Tibial nerve (tissue), 4 donors: ENCODE data around the gene PSEN2. TPM values are rescaled to one million over a fixed set of nuclear protein-coding genes. Genes with fewer than 3 reads are reported as not detected.

ENCODE experiments used
- DNase-seq, 2 donors: peaks; one replicate each; pipeline ENCODE4 v3.0.0-alpha.2; 2019; ENCODE audit warnings: low spot score in 2 of 2
- H3K27ac ChIP-seq, 4 donors: fragments of 200-600 bp; sonication (generic) in 3 of 4; one replicate each; pipeline ENCODE4 v1.5.1; 2017 to 2019; ENCODE audit warnings: mild to moderate bottlenecking in 1 of 4
- H3K27me3 ChIP-seq, 2 donors: fragments of 200-600 bp; sonication (generic) in 1 of 2; one replicate each; pipeline versions ENCODE4 v1.5.1 to v1.6.0; 2017 to 2019
- H3K36me3 ChIP-seq, 3 donors: fragments of 200-600 bp; sonication (generic); one replicate each; pipeline ENCODE4 v1.5.1; 2018 to 2019
- H3K4me1 ChIP-seq, 4 donors: fragments of 200-600 bp; sonication (generic) in 3 of 4; one replicate each; pipeline ENCODE4 v1.5.1; 2017 to 2019
- H3K4me3 ChIP-seq, 4 donors: fragments of 200-600 bp; sonication (generic) in 3 of 4; one replicate each; pipeline ENCODE4 v1.5.1; 2017 to 2019; ENCODE audit warnings: mild to moderate bottlenecking in 1 of 4, moderate library complexity in 1 of 4
- H3K9me3 ChIP-seq, 4 donors: fragments of 200-600 bp; sonication (generic) in 3 of 4; one replicate each; pipeline ENCODE4 v1.5.1; 2017 to 2019
- EP300 ChIP-seq, 2 donors: sonication (generic); formaldehyde crosslinking; IDR thresholded peaks; one replicate each; pipeline ENCODE4 v1.6.1; 2017; ENCODE audit warnings: antibody characterized with exemption in 2 of 2, mild to moderate bottlenecking in 1 of 2
- POLR2A ChIP-seq, 2 donors: fragments of 450-650 bp; IDR thresholded peaks; one replicate each; pipeline ENCODE4 v1.6.1; 2017; ENCODE audit warnings: antibody characterized with exemption in 2 of 2, mild to moderate bottlenecking in 2 of 2, moderate library complexity in 2 of 2
- WGBS, 2 donors: methylation state at CpG; one replicate each; pipeline ENCODE4 v1.1.5; 2018; 5-methylcytosine and 5-hydroxymethylcytosine counted together
- total RNA-seq, 4 donors: library from RNA; depleted of rRNA; stranded (reverse); fragments of >200 nt; gene quantifications; one replicate each; pipeline ENCODE4 v1.1.0, GENCODE V29; 2016
- TF ChIP-seq, protein P1 (sequence below), 5 experiments: fragments of 200-600 bp in 3 of 5; fragments of 450-650 bp in 2 of 5; sonication (generic) in 3 of 5; IDR thresholded peaks; one replicate each; pipeline ENCODE4 v1.5.1; 2016 to 2019; ENCODE audit warnings: antibody characterized with exemption in 5 of 5, mild to moderate bottlenecking in 3 of 5, moderate library complexity in 2 of 5

PSEN2 gene
- total RNA-seq, 4 donors from 2014 or later, result 30.8 to 49.2 (median 40.9) TPM

- H3K9me3 ChIP-seq, result no peaks in the 10 kb centered on the region
- TF ChIP-seq, protein P1, sequence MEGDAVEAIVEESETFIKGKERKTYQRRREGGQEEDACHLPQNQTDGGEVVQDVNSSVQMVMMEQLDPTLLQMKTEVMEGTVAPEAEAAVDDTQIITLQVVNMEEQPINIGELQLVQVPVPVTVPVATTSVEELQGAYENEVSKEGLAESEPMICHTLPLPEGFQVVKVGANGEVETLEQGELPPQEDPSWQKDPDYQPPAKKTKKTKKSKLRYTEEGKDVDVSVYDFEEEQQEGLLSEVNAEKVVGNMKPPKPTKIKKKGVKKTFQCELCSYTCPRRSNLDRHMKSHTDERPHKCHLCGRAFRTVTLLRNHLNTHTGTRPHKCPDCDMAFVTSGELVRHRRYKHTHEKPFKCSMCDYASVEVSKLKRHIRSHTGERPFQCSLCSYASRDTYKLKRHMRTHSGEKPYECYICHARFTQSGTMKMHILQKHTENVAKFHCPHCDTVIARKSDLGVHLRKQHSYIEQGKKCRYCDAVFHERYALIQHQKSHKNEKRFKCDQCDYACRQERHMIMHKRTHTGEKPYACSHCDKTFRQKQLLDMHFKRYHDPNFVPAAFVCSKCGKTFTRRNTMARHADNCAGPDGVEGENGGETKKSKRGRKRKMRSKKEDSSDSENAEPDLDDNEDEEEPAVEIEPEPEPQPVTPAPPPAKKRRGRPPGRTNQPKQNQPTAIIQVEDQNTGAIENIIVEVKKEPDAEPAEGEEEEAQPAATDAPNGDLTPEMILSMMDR (IDR thresholded peaks at IDR 0.05), result no peak
- TF ChIP-seq EP300 (IDR thresholded peaks at IDR 0.05) (no peak), POLR2A (IDR thresholded peaks at IDR 0.05) (no peak)
- peak overlapping the region in 1 of 4 donors; percentile 24 for H3K4me3 ChIP-seq
- H3K27ac ChIP-seq, result peak overlapping the region in 3 of 4 donors; percentile 53 to 75 (median 57)
- H3K27me3 ChIP-seq, result no peaks in the 10 kb centered on the region
- WGBS, 2 donors, result 57 to 68% methylated on average over 5 of the region's 5 CpGs
- peaks cover 0 to 15% (median 7%) of the 10 kb centered on the region in 4 donors for H3K4me1 ChIP-seq
- H3K36me3 ChIP-seq, result peaks cover 0 to 77% (median 0%) of the 10 kb centered on the region in 3 donors
- DNase-seq, result peak in 1 of 2 donors; percentile 27
These were observed 11.8 kb downstream of the PSEN2 start for GRCh38 chr1:226882187-226882586.

DNA sequence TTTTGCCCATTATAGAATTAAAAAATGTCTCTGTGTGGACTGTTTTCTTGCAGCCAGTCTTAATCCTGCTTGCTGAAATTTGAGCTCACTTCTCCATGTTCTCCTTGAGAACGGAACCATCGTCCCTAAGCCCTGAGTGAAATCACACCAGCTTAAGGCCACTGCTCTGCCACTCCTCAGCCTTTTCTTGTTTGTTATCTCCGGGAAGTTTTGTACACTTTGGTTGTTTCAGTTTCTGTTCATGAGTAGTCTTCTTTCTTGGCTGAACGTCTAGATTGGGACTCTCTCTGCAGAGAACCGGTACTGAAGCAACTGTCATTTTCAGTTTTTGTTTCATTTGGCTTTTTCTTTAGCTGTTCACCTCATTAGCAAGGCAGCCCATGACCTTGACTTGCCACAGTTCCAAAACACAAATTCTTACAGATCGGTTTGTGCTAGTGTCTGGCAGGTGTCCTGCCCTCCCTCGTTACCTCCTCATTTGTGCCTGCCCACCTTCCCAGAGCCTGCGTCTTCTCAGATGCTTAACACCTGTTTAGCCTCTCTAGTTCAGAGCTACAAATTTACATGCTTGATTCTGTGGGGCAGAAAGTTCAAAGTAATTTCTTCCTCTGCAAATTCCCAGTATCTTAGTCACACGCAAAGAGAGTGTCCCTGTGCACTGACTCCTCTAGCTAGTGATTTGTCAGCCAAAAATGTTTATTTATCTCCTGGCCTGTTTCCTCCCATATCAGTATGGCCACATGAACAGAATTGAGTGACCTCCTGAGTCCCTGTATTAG is 12.4 kb downstream of the PSEN2 start:
- H3K27me3 ChIP-seq, result no peaks in the 10 kb centered on the region
- TF ChIP-seq EP300 (IDR thresholded peaks at IDR 0.05) (no peak), POLR2A (IDR thresholded peaks at IDR 0.05) (no peak)
- TF ChIP-seq, protein P1 (IDR thresholded peaks at IDR 0.05), result no peak
- no peak for DNase-seq
- peak overlapping the region in 3 of 4 donors; percentile 53 to 75 (median 57) for H3K27ac ChIP-seq
- H3K9me3 ChIP-seq, result no peaks in the 10 kb centered on the region
- H3K4me1 ChIP-seq, result peaks cover 0 to 15% (median 7%) of the 10 kb centered on the region in 4 donors
- H3K36me3 ChIP-seq, result peaks cover 0 to 77% (median 0%) of the 10 kb centered on the region in 3 donors
- peak overlapping the region in 3 of 4 donors; percentile 11 to 24 (median 15) for H3K4me3 ChIP-seq
- 39 to 54% methylated on average over 9 of the region's 9 CpGs for WGBS, 2 donors

DNA sequence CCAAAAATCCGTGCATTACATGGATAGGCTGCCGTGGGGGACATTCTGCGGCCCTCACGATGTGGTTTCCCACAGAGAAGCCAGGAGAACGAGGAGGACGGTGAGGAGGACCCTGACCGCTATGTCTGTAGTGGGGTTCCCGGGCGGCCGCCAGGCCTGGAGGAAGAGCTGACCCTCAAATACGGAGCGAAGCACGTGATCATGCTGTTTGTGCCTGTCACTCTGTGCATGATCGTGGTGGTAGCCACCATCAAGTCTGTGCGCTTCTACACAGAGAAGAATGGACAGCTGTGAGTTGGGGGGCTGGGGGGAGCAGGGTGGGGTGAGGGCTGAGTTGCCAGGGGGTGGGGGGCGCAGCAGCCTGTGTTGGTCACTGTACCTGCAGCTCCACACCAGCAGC is 13.2 kb downstream of the PSEN2 start:
- H3K36me3 ChIP-seq, result peaks cover 0 to 78% (median 3%) of the 10 kb centered on the region in 3 donors
- H3K27me3 ChIP-seq, result no peaks in the 10 kb centered on the region
- 86 to 92% methylated on average over 16 of the region's 16 CpGs for WGBS, 2 donors
- no peak overlapping the region for H3K4me3 ChIP-seq
- H3K9me3 ChIP-seq, result no peaks in the 10 kb centered on the region
- DNase-seq, result no peak
- peaks cover 0 to 15% (median 7%) of the 10 kb centered on the region in 4 donors for H3K4me1 ChIP-seq
- H3K27ac ChIP-seq, result no peak overlapping the region
- TF ChIP-seq, protein P1 (IDR thresholded peaks at IDR 0.05), result no peak

- H3K27me3 ChIP-seq, result no peaks in the 10 kb centered on the region
- no peak for DNase-seq
- H3K4me3 ChIP-seq, result no peak overlapping the region
- TF ChIP-seq, protein P1 (IDR thresholded peaks at IDR 0.05), result no peak
- TF ChIP-seq EP300 (IDR thresholded peaks at IDR 0.05), result no peak
- TF ChIP-seq POLR2A (IDR thresholded peaks at IDR 0.05), result no peak
- H3K4me1 ChIP-seq, result peaks cover 0 to 15% (median 7%) of the 10 kb centered on the region in 4 donors
- no peaks in the 10 kb centered on the region for H3K9me3 ChIP-seq
- no peak overlapping the region for H3K27ac ChIP-seq
- H3K36me3 ChIP-seq, result peaks cover 0 to 80% (median 5%) of the 10 kb centered on the region in 3 donors
- WGBS, 2 donors, result 68 to 79% methylated on average over 5 to 6 of the region's 6 CpGs
These were observed 13.8 kb downstream of the PSEN2 start for GRCh38 chr1:226884116-226884625.
